H1 (cell line): ENCODE results near the gene ANKH. TPM values are rescaled to one million over a fixed set of nuclear protein-coding genes. Genes with fewer than 3 reads are reported as not detected.

Experiments
- BACH1 ChIP-seq: IDR thresholded peaks from 2 replicates; pipeline ENCODE4 v1.6.1; 2012; ENCODE audit warnings: low read length, improper control_type of control experiment
- GTF2F1 ChIP-seq: IDR thresholded peaks from 2 replicates; pipeline ENCODE4 v1.6.1; 2012; ENCODE audit warnings: low read depth, low read length, improper control_type of control experiment, borderline replicate concordance
- POLR2A ChIP-seq, 2 experiments: IDR thresholded peaks; 1 replicate in 1 of 2; 2 replicates in 1 of 2; pipeline ENCODE4 v1.6.1; 2011; ENCODE audit warnings: low read depth in 2 of 2, low read length in 2 of 2, mild to moderate bottlenecking in 2 of 2; ENCODE audit errors: control extremely low read depth in 1 of 2
- RNF2 ChIP-seq: fragments of 200-900, 300-1000 bp; sonication (generic); IDR thresholded peaks from 2 replicates; pipeline ENCODE4 v1.7.1; 2016; ENCODE audit warnings: borderline replicate concordance, low read depth, mild to moderate bottlenecking, antibody characterized with exemption, low read length; ENCODE audit not compliant: poor library complexity, severe bottlenecking; ENCODE audit errors: missing control alignments
- SIX5 ChIP-seq: IDR thresholded peaks from 2 replicates; pipeline ENCODE4 v1.6.1; 2011; ENCODE audit warnings: mild to moderate bottlenecking, low read depth, low read length
- SRF ChIP-seq: IDR thresholded peaks from 2 replicates; pipeline ENCODE4 v1.6.1; 2011; ENCODE audit warnings: mild to moderate bottlenecking, low read depth, low read length, moderate library complexity
- TBP ChIP-seq: IDR thresholded peaks from 2 replicates; pipeline ENCODE4 v1.6.1; 2011; ENCODE audit warnings: low read depth, low read length, improper control_type of control experiment
- ZNF274 ChIP-seq: IDR thresholded peaks from 2 replicates; pipeline ENCODE4 v1.7.0; 2012; ENCODE audit warnings: low read length, borderline replicate concordance; ENCODE audit errors: extremely low read depth
- polyA plus RNA-seq, 7 experiments: library from polyadenylated mRNA; depleted of rRNA in 3 of 7; stranded (reverse) in 5 of 7; unstranded in 2 of 7; fragments of >200 nt in 5 of 7; fragments of 200-250 nt in 2 of 7; gene quantifications; 1 replicate in 5 of 7; 2 replicates in 1 of 7; 4 replicates in 1 of 7; pipeline versions ENCODE4 v1.2.1 to v1.2.3, GENCODE V29; 2011 to 2013; ENCODE audit warnings: missing spikeins in 2 of 7, mixed read lengths in 2 of 7
- total RNA-seq: library from RNA; stranded (reverse); fragmentation: NEBNext Ultra II Directional; extraction: Animal tissue kit (Norgen Biotek cat#: 25700); gene quantifications from 2 replicates; pipeline ENCODE4 v1.2.1, GENCODE V29; 2021

The ANKH gene
- total and polyA plus RNA-seq, 2 of the 8 experiments (the other 6 are each of a cell fraction or from before 2014, with no cell fraction given), result 5.3 to 13.0 TPM

DNA sequence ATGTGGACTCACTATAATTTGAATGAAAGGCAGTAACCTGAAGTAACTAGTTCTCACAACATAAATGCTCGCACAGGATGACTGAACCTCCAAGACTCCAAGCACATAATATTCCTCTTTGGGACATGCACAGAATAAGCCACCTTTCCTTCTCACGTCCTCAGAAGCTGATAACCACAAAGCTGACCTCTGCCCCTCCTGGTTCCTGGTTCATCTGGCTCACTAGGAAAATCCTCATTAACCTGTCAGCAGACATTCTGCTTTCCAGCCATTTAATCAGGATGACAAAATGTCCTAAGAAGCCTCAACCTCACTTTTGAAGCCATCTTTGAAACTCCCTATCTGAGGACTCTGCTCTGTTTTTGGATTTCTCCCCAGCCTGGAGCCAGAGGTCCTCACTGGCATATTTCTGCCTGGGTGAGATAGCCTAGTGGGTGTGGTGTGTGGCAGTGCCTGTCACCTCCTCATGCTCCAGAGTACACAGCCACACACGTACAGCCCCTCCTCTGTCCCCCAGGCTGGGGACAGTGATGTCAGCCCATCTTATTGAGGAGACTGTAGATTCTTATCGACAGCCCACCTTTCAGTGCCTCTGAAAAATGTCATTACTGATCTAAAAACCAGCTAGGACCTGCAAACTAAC lies 10.3 kb downstream of the ANKH start (continued):
- TF ChIP-seq GTF2F1 (no peak), ZNF274 (no peak), BACH1 (no peak), SIX5 (no peak), TBP (no peak), RNF2 (no peak), SRF (no peak), POLR2A (IDR thresholded peaks at IDR 0.05; ENCODE audit: control extremely low read depth in 1 of 2, low read depth in 2 of 2, low read length in 2 of 2) (no peak)
- TF ChIP-seq, all 59 proteins: peak for 0
